Caco-2 (cell line): ENCODE measurements around the gene OR10H3. TPM values are rescaled to one million over a fixed set of nuclear protein-coding genes. Genes with fewer than 3 reads are reported as not detected.

Experiments used
- BruUV-seq: library from RNA; stranded (reverse); fragments of 400-500 nt; replicated peaks from 2 replicates; lab custom pipeline; 2021; lab: Mats Ljungman, UMichigan
- CTCF ChIA-PET: fragments of 300-600 bp; sonication (Branson Sonifier 250); formaldehyde crosslinking; loops from one replicate; lab custom pipeline; 2022; ENCODE audit warnings: antibody characterized with exemption; lab: Charles Lee
- POLR2A ChIA-PET: fragments of 300-600 bp; sonication (Branson Sonifier 250); formaldehyde crosslinking; loops from one replicate; lab custom pipeline; 2022; ENCODE audit warnings: antibody characterized with exemption; lab: Charles Lee
- DNase-seq, 2 experiments: peaks; one replicate each; pipeline versions ENCODE4 v3.0.0 to v3.0.0-alpha.2; 2020 to 2022
- H3K27me3 ChIP-seq: replicated peaks from 2 replicates; pipeline ENCODE4 v1.6.0; 2011; ENCODE audit warnings: low read length; ENCODE audit not compliant: control insufficient read depth, insufficient read depth
- H3K36me3 ChIP-seq: 2 replicates; pipeline ENCODE4 v1.5.1; 2011; ENCODE audit warnings: low read length; ENCODE audit not compliant: control insufficient read depth, insufficient read depth
- H3K4me1 ChIP-seq: fragments of 250-450 bp; sonication (Bioruptor Pico); 2 replicates; pipeline ENCODE4 v1.5.1; 2020; ENCODE audit warnings: mild to moderate bottlenecking
- H3K4me3 ChIP-seq: 2 replicates; pipeline ENCODE4 v1.5.1; 2011; ENCODE audit warnings: low read depth, mild to moderate bottlenecking, control low read depth, low read length
- H3K9me3 ChIP-seq: fragments of 250-450 bp; sonication (Bioruptor Pico); 2 replicates; pipeline ENCODE4 v1.5.1; 2020; ENCODE audit warnings: mild to moderate bottlenecking, moderate library complexity
- H3K27ac Mint-ChIP-seq: one replicate; pipeline ENCODE4 v1.8.0; 2022; ENCODE audit warnings: mixed read lengths; ENCODE audit not compliant: unreplicated experiment
- H3K27me3 Mint-ChIP-seq: one replicate; pipeline ENCODE4 v1.8.0; 2022; ENCODE audit warnings: mixed read lengths; ENCODE audit not compliant: insufficient read depth, unreplicated experiment
- H3K36me3 Mint-ChIP-seq: one replicate; pipeline ENCODE4 v1.8.0; 2022; ENCODE audit warnings: mild to moderate bottlenecking, mixed read lengths; ENCODE audit not compliant: insufficient read depth, unreplicated experiment
- H3K4me1 Mint-ChIP-seq: one replicate; pipeline ENCODE4 v1.8.0; 2022; ENCODE audit warnings: low read depth, mixed read lengths; ENCODE audit not compliant: unreplicated experiment
- H3K4me3 Mint-ChIP-seq: one replicate; pipeline ENCODE4 v1.8.0; 2022; ENCODE audit warnings: mild to moderate bottlenecking, moderate library complexity, mixed read lengths; ENCODE audit not compliant: unreplicated experiment
- H3K9me3 Mint-ChIP-seq: one replicate; pipeline ENCODE4 v1.8.0; 2022; ENCODE audit warnings: mixed read lengths; ENCODE audit not compliant: unreplicated experiment
- CTCF ChIP-seq, 2 experiments: fragments of 200-600 bp in 1 of 2; IDR thresholded peaks; 1 replicate in 1 of 2; 2 replicates in 1 of 2; pipeline versions ENCODE4 v1.5.1 to v1.8.0; 2011 to 2022; ENCODE audit warnings: antibody characterized with exemption in 1 of 2, control low read depth in 1 of 2, inconsistent platforms in 1 of 2, low read depth in 1 of 2, low read length in 1 of 2, mild to moderate bottlenecking in 1 of 2, moderate library complexity in 1 of 2; ENCODE audit not compliant: insufficient read depth in 1 of 2, severe bottlenecking in 1 of 2, unreplicated experiment in 1 of 2
- intact Hi-C: fragments of 100-400 bp; cut with micrococcal nuclease; formaldehyde crosslinking; loops from one replicate; pipeline ENCODE4 v1.10.0; 2022; ENCODE audit not compliant: unreplicated experiment
- total RNA-seq: library from RNA; stranded (reverse); gene quantifications from 2 replicates; pipeline ENCODE4 v1.2.3, GENCODE V29; 2022

OR10H3 gene
- total RNA-seq, 1 experiment from 2014 or later: not detected

GRCh38 chr19:15702534-15702930 is 35.3 kb upstream of the OR10H3 start:
- DNase-seq: peak in 1 of 2 experiments; percentile 35
- no peak overlapping the region for H3K4me3 ChIP-seq
- no peaks in the 10 kb centered on the region for H3K4me1 ChIP-seq
- H3K4me1 Mint-ChIP-seq: no peaks in the 10 kb centered on the region
- no peak overlapping the region for H3K27ac Mint-ChIP-seq
- H3K9me3 ChIP-seq: no peaks in the 10 kb centered on the region
- TF ChIP-seq CTCF (IDR thresholded peaks at IDR 0.05; ENCODE audit: insufficient read depth in 1 of 2, low read depth in 1 of 2, low read length in 1 of 2, severe bottlenecking in 1 of 2, unreplicated experiment in 1 of 2): peak; percentile 30 to 46
- no peak overlapping the region for H3K4me3 Mint-ChIP-seq
- H3K27me3 ChIP-seq: no peaks in the 10 kb centered on the region
- H3K36me3 ChIP-seq: no peaks in the 10 kb centered on the region
- ChIA-PET CTCF (no interaction called here), POLR2A (no interaction called here)
- H3K36me3 Mint-ChIP-seq: no peaks in the 10 kb centered on the region
- no TSS peak for BruUV-seq
- intact Hi-C loops: loop anchor here (2.0 kb wide), 1 partner anchor 74 kb away; no protein-coding TSS in a partner anchor
- H3K9me3 Mint-ChIP-seq: no peaks in the 10 kb centered on the region
- H3K27me3 Mint-ChIP-seq: no peaks in the 10 kb centered on the region

GRCh38 chr19:15714638-15715037 is 23.1 kb upstream of the OR10H3 start:
- Mint-ChIP-seq H3K4me1 (no peaks in the 10 kb centered on the region), H3K27ac (no peak overlapping the region), H3K9me3 (no peaks in the 10 kb centered on the region), H3K27me3 (no peaks in the 10 kb centered on the region), H3K36me3 (no peaks in the 10 kb centered on the region), H3K4me3 (no peak overlapping the region)
- intact Hi-C loops: no loop called here
- Histone ChIP-seq H3K4me1 (no peaks in the 10 kb centered on the region), H3K36me3 (no peaks in the 10 kb centered on the region), H3K27me3 (no peaks in the 10 kb centered on the region), H3K4me3 (no peak overlapping the region), H3K9me3 (no peaks in the 10 kb centered on the region)
- BruUV-seq: no TSS peak
- CTCF ChIA-PET: no interaction called here
- TF ChIP-seq CTCF (IDR thresholded peaks at IDR 0.05; ENCODE audit: insufficient read depth in 1 of 2, low read depth in 1 of 2, low read length in 1 of 2, severe bottlenecking in 1 of 2, unreplicated experiment in 1 of 2): no peak
- POLR2A ChIA-PET: no interaction called here
- no peak for DNase-seq

GRCh38 chr19:15715642-15716041 is 22.1 kb upstream of the OR10H3 start:
- POLR2A ChIA-PET: no interaction called here
- H3K4me3 ChIP-seq: no peak overlapping the region
- intact Hi-C loops: no loop called here
- CTCF ChIA-PET: no interaction called here
- no peaks in the 10 kb centered on the region for H3K36me3 ChIP-seq
- no peak overlapping the region for H3K4me3 Mint-ChIP-seq
- no peaks in the 10 kb centered on the region for H3K36me3 Mint-ChIP-seq
- no peaks in the 10 kb centered on the region for H3K27me3 Mint-ChIP-seq
- DNase-seq: no peak
- no TSS peak for BruUV-seq
- H3K4me1 ChIP-seq: no peaks in the 10 kb centered on the region
- H3K9me3 ChIP-seq: no peaks in the 10 kb centered on the region
- H3K9me3 Mint-ChIP-seq: no peaks in the 10 kb centered on the region
- H3K27me3 ChIP-seq: no peaks in the 10 kb centered on the region
- no peaks in the 10 kb centered on the region for H3K4me1 Mint-ChIP-seq
- no peak overlapping the region for H3K27ac Mint-ChIP-seq
- TF ChIP-seq CTCF (IDR thresholded peaks at IDR 0.05; ENCODE audit: insufficient read depth in 1 of 2, low read depth in 1 of 2, low read length in 1 of 2, severe bottlenecking in 1 of 2, unreplicated experiment in 1 of 2): no peak
